Astrocyte (in vitro differentiated cells and primary cell): Measurements from ENCODE around the gene EML1. TPM values are rescaled to one million over a fixed set of nuclear protein-coding genes. Genes with fewer than 3 reads are reported as not detected.

Experiments
- DNase-seq: peaks from one replicate; pipeline ENCODE4 v3.0.0-alpha.2; 2010; ENCODE audit warnings: low read depth
- FAIRE-seq: peaks from 2 replicates; lab custom pipeline; 2011; peaks lifted over from hg19 to GRCh38; lab: Jason Lieb, UNC
- H2AFZ ChIP-seq: 2 replicates; pipeline ENCODE4 v1.6.0; 2012; ENCODE audit warnings: low read depth, low read length, inconsistent platforms
- H3K27ac ChIP-seq: 2 replicates; pipeline ENCODE4 v1.5.1; 2011; ENCODE audit warnings: low read depth, low read length, inconsistent platforms
- H3K27me3 ChIP-seq: 2 replicates; pipeline ENCODE4 v1.6.0; 2011; ENCODE audit warnings: low read length, inconsistent platforms; ENCODE audit not compliant: insufficient read depth
- H3K36me3 ChIP-seq: 2 replicates; pipeline ENCODE4 v1.5.1; 2011; ENCODE audit warnings: low read length, inconsistent platforms; ENCODE audit not compliant: insufficient read depth
- H3K4me1 ChIP-seq: 2 replicates; pipeline ENCODE4 v1.5.1; 2011; ENCODE audit warnings: low read length, inconsistent platforms; ENCODE audit not compliant: insufficient read depth
- H3K4me2 ChIP-seq: 2 replicates; pipeline ENCODE4 v1.6.0; 2012; ENCODE audit warnings: low read length, inconsistent platforms
- H3K4me3 ChIP-seq: 2 replicates; pipeline ENCODE4 v1.5.1; 2011; ENCODE audit warnings: low read depth, mild to moderate bottlenecking, low read length, inconsistent platforms; ENCODE audit not compliant: insufficient read depth
- H3K79me2 ChIP-seq: 2 replicates; pipeline ENCODE4 v1.6.0; 2012; ENCODE audit warnings: mild to moderate bottlenecking, low read length, inconsistent platforms; ENCODE audit not compliant: insufficient read depth
- H3K9ac ChIP-seq: 2 replicates; pipeline ENCODE4 v1.6.0; 2012; ENCODE audit warnings: mild to moderate bottlenecking, low read length, inconsistent platforms
- H3K9me3 ChIP-seq: 2 replicates; pipeline ENCODE4 v1.5.1; 2012; ENCODE audit warnings: low read depth, mild to moderate bottlenecking, low read length, inconsistent platforms; ENCODE audit not compliant: insufficient read depth
- H4K20me1 ChIP-seq: 2 replicates; pipeline ENCODE4 v1.6.0; 2012; ENCODE audit warnings: low read length, inconsistent platforms; ENCODE audit not compliant: insufficient read depth
- H3K27ac Mint-ChIP-seq: one replicate; pipeline ENCODE4 v1.8.0; 2021; ENCODE audit warnings: mild to moderate bottlenecking, mixed read lengths; ENCODE audit not compliant: unreplicated experiment
- H3K27me3 Mint-ChIP-seq: one replicate; pipeline ENCODE4 v1.8.0; 2021; ENCODE audit warnings: low read depth, mixed read lengths; ENCODE audit not compliant: unreplicated experiment
- H3K36me3 Mint-ChIP-seq: one replicate; pipeline ENCODE4 v1.8.0; 2021; ENCODE audit warnings: low read depth, mixed read lengths; ENCODE audit not compliant: unreplicated experiment
- H3K4me1 Mint-ChIP-seq: one replicate; pipeline ENCODE4 v1.8.0; 2021; ENCODE audit warnings: low read depth, mixed read lengths; ENCODE audit not compliant: unreplicated experiment
- H3K4me3 Mint-ChIP-seq: one replicate; pipeline ENCODE4 v1.8.0; 2021; ENCODE audit warnings: mild to moderate bottlenecking, moderate library complexity, mixed read lengths; ENCODE audit not compliant: unreplicated experiment
- H3K9me3 Mint-ChIP-seq: one replicate; pipeline ENCODE4 v1.8.0; 2021; ENCODE audit warnings: mild to moderate bottlenecking, mixed read lengths; ENCODE audit not compliant: unreplicated experiment
- CTCF ChIP-seq: IDR thresholded peaks from 2 replicates; pipeline ENCODE4 v1.5.1; 2011; ENCODE audit warnings: low read depth, mild to moderate bottlenecking, inconsistent platforms, low read length, moderate library complexity; ENCODE audit not compliant: insufficient read depth
- EZH2 ChIP-seq: IDR thresholded peaks from 2 replicates; pipeline ENCODE4 v1.6.1; 2012; ENCODE audit warnings: mild to moderate bottlenecking, low read length, inconsistent platforms; ENCODE audit not compliant: insufficient read depth
- total RNA-seq: library from RNA; stranded (reverse); gene quantifications from 2 replicates; pipeline ENCODE4 v1.2.1, GENCODE V29; 2021

Gene EML1
- total RNA-seq, 1 donor from 2014 or later, result 17.1 TPM

- Mint-ChIP-seq H3K4me1 (peaks cover 3% of the 10 kb centered on the region), H3K36me3 (no peaks in the 10 kb centered on the region), H3K4me3 (no peak overlapping the region), H3K27me3 (peaks cover 16% of the 10 kb centered on the region), H3K27ac (no peak overlapping the region), H3K9me3 (no peaks in the 10 kb centered on the region)
- FAIRE-seq (peak; percentile 80), DNase-seq (peak; percentile 47)
- Histone ChIP-seq H3K79me2 (no peaks in the 10 kb centered on the region), H4K20me1 (peaks cover 2% of the 10 kb centered on the region), H3K4me1 (peaks cover 3% of the 10 kb centered on the region), H3K27ac (no peak overlapping the region), H3K36me3 (no peaks in the 10 kb centered on the region), H3K9ac (no peak overlapping the region), H3K4me3 (no peak overlapping the region), H3K4me2 (no peak overlapping the region), H3K27me3 (no peaks in the 10 kb centered on the region), H3K9me3 (no peaks in the 10 kb centered on the region), H2AFZ (no peak overlapping the region)
- TF ChIP-seq CTCF (peak; percentile 79), EZH2 (no peak)
These were observed 91.8 kb downstream of the EML1 start for GRCh38 chr14:99884834-99885648.

- H3K79me2 ChIP-seq, result no peaks in the 10 kb centered on the region
- no peak overlapping the region for H3K27ac ChIP-seq
- H4K20me1 ChIP-seq, result peaks cover 2% of the 10 kb centered on the region
- Mint-ChIP-seq H3K36me3 (no peaks in the 10 kb centered on the region), H3K27me3 (peaks cover 16% of the 10 kb centered on the region), H3K4me1 (peaks cover 3% of the 10 kb centered on the region), H3K27ac (no peak overlapping the region), H3K4me3 (no peak overlapping the region), H3K9me3 (no peaks in the 10 kb centered on the region)
- H3K9ac ChIP-seq, result no peak overlapping the region
- TF ChIP-seq EZH2 (no peak), CTCF (no peak)
- no peak overlapping the region for H3K4me3 ChIP-seq
- H3K27me3 ChIP-seq, result no peaks in the 10 kb centered on the region
- H3K4me1 ChIP-seq, result no peaks in the 10 kb centered on the region
- H2AFZ ChIP-seq, result no peak overlapping the region
- H3K9me3 ChIP-seq, result no peaks in the 10 kb centered on the region
- H3K36me3 ChIP-seq, result no peaks in the 10 kb centered on the region
- FAIRE-seq (no peak), DNase-seq (no peak)
- H3K4me2 ChIP-seq, result no peak overlapping the region
These were observed 92.4 kb downstream of the EML1 start for GRCh38 chr14:99885649-99885958.

GRCh38 chr14:99887407-99887806, 94.2 kb downstream of the EML1 start:
- no peak overlapping the region for H3K27ac Mint-ChIP-seq
- Histone ChIP-seq H3K27me3 (no peaks in the 10 kb centered on the region), H3K36me3 (peaks cover 1% of the 10 kb centered on the region)

More at GRCh38 chr14:99887407-99887806, 94.2 kb downstream of the EML1 start:
- H3K79me2 ChIP-seq, result no peaks in the 10 kb centered on the region
- Mint-ChIP-seq H3K4me3 (no peak overlapping the region), H3K4me1 (peaks cover 3% of the 10 kb centered on the region), H3K9me3 (no peaks in the 10 kb centered on the region), H3K27me3 (peaks cover 16% of the 10 kb centered on the region), H3K36me3 (no peaks in the 10 kb centered on the region)
- no peak overlapping the region for H3K4me2 ChIP-seq
- H3K4me3 ChIP-seq, result no peak overlapping the region
- H3K27ac ChIP-seq, result no peak overlapping the region
- H2AFZ ChIP-seq, result no peak overlapping the region
- no peak overlapping the region for H3K9ac ChIP-seq
- TF ChIP-seq EZH2 (no peak), CTCF (no peak)
- no peak for FAIRE-seq
- DNase-seq, result no peak
- H3K9me3 ChIP-seq, result no peaks in the 10 kb centered on the region
- peaks cover 9% of the 10 kb centered on the region for H4K20me1 ChIP-seq
- peaks cover 4% of the 10 kb centered on the region for H3K4me1 ChIP-seq
